Stimulated activated CD8-positive, alpha-beta memory T cell treated with anti-CD3 and anti-CD28 coated beads, Interleukin-7, amount 100 ng/mL, for 24 hours (primary cell): Measurements from ENCODE around the gene CAMKMT.
"Not testable (repeated sequence)": the region's sequence is repeated elsewhere in the genome, so short reads cannot be mapped to it uniquely, and the experiment has no call there.

ENCODE experiments used
- DNase-seq: peaks from one replicate; pipeline ENCODE4 v3.0.0-alpha.2; 2020; ENCODE audit warnings: low read depth

CAMKMT gene

DNA sequence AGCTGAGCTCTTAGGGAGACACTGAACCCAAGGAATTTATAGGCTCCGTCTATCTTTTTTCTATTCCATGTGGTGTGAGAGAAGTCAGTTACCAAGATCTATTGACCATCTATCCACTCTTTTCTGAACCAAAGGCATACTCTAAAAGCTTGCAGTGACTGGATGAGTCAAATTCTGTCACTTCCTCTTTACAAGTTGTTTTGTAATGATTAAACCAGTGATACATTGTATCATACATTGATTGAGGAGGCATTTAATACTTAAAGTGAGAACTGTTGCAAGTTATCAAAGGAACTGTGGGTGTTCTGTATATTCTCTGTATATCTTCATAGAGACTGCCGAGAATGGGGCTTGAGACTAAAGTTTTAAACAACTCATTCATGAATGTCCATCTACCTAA, 188.8 kb downstream of the CAMKMT start:
- DNase-seq: no peak

DNA sequence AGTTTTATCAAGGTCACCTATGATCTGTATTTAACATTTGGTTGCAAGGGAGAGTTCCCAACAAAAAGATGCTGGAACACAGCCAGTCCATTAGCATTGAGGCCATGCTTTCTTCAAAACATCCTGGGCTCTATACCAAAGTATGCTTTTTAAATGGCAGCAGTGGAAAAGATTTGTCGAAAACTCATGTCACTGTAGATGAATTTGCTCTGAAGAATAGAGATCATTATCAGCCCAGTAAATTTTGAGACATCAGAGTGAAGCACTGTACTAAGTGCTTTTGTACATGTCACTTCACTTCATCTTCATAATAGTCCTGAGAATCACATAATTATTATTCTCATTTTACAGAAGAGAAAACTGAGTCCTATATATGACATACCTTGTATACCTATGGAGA, 189.8 kb downstream of the CAMKMT start:
- no peak for DNase-seq

GRCh38 chr2:44553456-44553855, 191.7 kb downstream of the CAMKMT start:
- DNase-seq: no peak

DNA sequence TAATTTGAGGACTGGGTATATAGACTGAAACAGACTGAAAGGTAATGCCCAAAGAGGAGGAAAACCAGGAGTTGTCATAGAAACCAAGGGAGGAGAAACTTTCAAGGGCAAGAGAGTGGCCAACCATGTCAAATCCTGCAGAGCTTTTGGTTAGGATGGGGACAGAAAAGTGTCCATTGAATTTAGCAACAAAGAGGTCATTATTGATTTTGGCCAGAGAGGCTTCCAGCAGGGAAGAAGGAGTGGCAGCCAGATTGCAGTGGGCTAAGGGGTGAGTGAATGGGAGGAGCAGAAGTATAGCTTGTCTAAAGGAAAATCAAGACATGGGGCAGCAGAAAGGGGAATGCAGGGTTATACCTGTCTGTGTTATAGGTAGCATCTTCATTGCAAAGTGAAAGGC, 194.0 kb downstream of the CAMKMT start:
- no peak for DNase-seq

DNA sequence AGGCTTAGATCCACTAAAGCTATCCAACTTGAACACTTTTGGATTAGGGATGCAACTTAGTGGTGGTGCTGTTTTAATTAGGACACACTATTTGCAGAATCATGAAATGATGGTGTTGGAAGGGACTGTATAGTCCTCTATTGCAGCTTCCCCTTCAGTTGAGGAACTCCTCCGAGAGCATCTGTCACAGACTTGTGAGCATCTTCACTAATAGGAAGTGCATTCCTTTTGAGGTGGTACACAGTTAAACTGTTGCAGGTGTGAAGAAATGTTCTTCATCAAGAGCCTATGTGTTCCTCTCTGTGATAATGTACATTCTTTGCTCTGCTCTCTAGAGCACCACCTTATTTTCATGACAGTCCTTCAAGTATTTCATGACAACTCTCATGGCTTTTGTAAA, 197.4 kb downstream of the CAMKMT start:
- DNase-seq: no peak

GRCh38 chr2:44560352-44560751, 198.6 kb downstream of the CAMKMT start:
- DNase-seq: no peak

DNA sequence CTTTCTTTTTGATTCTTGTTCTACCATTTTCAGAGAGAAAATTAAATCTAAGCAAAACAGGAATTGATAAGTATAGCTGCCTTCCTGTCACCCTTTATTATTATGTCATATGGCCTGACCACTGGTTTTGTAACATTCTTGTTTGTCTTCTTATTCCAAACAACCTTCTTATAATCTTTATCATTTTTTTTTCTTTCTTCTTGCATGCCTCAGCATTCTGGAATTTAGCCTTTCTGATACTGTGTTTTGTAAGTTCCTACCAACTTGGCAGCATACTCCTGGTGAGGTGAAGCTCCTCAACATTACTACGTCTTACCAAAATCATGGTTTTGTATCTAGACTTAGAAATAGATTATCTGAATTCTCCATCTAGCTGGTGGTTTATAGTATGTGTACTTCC, 199.2 kb downstream of the CAMKMT start:
- DNase-seq: no peak

GRCh38 chr2:44562737-44563136, 201.0 kb downstream of the CAMKMT start:
- no peak for DNase-seq

DNA sequence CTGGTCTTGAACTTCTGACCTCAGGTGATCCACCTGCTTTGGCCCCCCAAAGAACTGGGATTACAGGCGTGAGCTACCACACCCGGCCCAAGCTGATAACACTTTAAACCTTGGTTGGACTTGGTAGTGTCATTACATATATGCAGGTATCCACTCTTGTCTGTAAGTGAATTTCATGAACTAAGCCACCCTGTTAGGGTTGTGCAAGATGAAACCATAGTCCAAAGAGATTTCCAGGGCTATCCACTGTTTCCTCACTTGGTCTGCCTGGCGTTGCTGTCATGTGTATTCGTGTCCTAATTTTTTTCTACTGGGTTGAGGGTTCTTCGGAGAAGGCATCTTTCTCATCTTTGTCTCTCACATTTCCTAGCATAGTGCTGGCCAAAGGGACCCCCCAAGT, 203.0 kb downstream of the CAMKMT start:
- DNase-seq: no peak

DNA sequence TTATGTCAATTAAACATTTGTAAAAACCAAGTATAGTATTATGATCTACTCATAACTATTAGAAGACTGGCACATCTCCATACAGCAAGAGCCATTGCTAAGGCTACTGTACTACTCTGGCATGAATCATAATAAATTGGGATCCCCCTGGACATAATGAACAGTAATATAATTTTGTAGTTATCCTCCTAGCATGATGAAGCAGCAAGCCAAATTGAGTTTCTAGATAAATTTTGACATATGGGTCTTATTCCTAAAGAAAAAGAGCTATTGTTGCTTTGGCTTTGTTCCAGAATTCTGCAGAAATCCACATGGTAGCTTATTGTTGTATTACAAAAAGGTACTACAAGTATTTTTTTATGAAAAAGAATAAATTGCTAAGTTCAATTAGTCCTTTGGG, 204.3 kb downstream of the CAMKMT start:
- no peak for DNase-seq

DNA sequence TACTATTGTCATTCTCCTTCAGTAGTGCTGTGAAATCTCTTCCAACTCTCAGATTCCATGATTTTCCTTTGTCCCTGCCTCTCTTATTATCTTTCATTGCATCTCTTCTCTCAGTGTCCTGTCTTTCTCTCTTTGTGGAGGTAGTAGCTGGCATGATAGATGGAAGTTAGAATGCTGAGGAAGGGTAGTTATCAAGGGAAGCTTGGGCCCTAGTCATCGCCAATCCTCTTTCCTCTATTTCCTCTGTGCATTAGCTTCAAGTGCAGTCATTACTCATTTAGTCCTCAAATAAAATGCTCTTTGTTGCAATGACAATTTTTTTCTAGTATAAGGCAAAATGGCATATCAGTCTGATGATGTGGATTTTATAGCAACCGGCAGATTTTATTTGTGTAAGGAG, 207.7 kb downstream of the CAMKMT start:
- no peak for DNase-seq

GRCh38 chr2:44570271-44570670, 208.5 kb downstream of the CAMKMT start:
- DNase-seq: no peak

GRCh38 chr2:44570777-44571176, 209.0 kb downstream of the CAMKMT start:
- no peak for DNase-seq

DNA sequence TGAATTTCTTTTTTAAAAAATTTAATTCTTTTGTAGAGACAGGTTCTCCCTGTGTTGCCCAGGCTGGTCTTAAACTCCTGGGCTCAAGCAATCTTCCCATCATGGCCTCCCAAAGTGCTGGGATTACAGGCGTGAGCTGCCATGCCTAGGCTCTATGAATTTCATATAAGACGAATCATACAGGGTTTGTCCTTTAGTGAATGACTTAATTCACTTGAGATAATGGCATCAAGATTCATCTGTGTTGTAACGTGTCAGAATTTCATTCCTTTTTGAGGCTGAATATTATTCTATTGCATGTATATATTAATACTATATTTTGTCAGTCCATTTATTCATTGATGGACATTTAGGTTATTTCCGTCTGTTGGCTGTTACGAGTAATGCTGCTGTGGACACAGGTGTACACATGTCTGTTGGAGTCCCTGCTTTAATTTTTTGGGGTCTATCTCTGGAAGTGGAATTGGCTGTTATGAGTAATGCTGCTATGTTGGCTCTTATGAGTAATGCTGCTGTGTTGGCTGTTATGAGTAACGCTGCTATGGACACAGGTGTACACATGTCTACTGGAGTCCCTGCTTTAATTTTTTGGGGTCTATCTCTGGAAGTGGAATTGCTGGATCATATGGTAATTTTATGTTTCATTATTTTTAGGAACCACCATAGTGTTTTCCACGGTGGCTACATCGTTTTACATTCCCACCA, 210.6 kb downstream of the CAMKMT start:
- no peak for DNase-seq

DNA sequence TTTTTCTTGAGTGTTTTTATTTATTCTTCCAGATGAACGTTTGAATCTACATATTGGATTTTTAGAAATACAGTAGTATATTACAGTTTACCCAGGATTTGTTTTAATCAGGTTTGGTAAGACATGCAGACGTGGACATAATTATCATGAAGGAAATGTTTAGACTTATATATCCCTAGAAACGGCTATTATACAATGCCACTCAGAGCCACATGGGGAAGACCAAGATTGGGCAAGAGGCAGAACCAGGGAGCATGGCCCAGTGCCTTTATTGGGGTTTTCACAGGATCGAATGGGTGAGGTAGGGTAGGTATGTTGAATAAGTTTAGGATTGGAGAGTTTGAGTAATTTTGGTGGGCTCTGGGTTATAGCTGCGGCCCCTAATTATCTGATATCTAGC, 212.2 kb downstream of the CAMKMT start:
- DNase-seq: no peak

GRCh38 chr2:44578471-44579093, 216.8 kb downstream of the CAMKMT start:
- no peak for DNase-seq

- DNase-seq: no peak
These were observed 217.5 kb downstream of the CAMKMT start for GRCh38 chr2:44579115-44579836.

GRCh38 chr2:44579837-44580230, 218.1 kb downstream of the CAMKMT start:
- no peak for DNase-seq

DNA sequence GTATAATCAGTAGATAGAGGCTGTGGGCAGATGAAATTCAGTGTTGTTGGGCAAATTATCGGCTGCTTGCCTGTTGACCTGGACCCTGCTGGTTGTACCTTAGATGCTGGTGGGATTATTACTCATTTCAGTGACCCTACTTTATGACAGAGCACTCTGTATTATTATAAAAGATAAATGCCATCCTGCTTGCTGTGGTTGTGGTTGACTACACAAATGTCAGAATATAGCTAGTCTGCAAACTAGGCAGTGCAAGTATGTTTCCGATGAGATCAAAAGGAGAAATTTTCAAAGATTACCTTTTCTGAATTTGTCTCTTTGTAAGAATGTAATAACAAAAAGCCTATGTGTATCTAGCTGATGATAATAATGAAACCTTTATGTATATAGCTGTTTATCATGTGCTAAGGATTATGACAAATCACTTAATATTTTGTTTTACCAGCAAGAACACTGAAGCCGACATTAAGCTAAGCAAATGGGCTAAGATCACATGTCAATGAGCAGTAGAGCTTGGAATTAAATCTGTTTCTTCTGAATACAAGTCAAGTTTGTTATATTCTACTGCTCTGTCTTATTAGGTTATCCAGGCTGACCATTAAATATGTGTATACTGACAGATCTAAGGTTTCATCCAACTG, 219.2 kb downstream of the CAMKMT start:
- no peak for DNase-seq

DNA sequence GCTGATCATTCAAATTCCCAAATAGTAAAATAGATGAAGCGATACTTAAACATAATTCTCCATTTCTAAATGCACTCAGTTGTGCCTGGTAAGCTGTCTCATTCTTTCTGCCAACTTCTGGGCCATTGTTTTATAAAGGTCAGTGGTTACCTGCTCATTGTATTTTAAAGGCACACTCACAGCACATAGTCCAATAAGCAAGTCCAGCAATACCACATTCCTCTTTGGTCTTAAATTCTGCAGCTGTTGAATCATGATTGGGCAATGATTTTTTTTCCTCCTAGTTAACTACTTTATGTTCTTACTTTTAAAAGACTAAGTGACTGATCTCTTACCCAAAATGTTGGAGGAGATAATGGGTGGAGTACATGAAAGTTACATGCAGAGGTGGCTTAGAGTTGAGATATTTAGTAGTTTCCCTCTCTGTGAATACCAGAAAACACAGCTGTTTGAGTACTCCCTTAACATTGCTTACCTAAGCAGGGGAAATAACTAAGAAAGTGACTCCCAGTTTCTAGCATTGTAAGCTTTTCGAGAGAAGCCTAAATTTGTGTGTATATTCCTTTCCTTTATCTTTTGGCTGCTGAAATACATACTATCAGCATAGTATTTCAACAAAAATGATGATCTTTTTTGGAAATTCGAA, 220.7 kb downstream of the CAMKMT start:
- DNase-seq: no peak

- DNase-seq: not testable (repeated sequence)
These were observed 233.9 kb downstream of the CAMKMT start for GRCh38 chr2:44595615-44596014.

- DNase-seq: no peak
These were observed 235.0 kb downstream of the CAMKMT start for GRCh38 chr2:44596537-44597320.
